GM19397 (cell line): ENCODE data around the gene CCN5.

Experiments
- ATAC-seq: cut with Tn5 transposase; IDR thresholded peaks from one replicate; pipeline ENCODE4 v1.9.1; 2021; ENCODE audit warnings: mild to moderate bottlenecking, moderate library complexity; ENCODE audit not compliant: unreplicated experiment

CCN5 gene

DNA sequence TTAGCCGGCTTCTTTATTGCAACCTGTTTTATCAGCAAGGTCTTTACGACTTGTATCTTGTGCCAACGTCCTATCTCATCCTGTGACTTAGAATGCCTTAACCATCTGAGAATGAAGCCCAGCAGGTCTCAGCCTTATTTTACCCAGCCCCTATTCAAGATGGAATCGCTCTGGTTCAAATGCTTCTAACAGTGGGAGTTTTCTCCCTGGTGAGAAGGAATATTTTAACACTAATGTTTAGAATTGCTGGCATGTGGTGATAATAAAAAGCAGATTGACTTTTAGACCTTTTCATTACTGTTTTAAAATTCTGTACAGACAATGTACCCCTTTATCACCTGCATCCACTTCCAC is 20.6 kb downstream of the CCN5 start:
- no peak for ATAC-seq

DNA sequence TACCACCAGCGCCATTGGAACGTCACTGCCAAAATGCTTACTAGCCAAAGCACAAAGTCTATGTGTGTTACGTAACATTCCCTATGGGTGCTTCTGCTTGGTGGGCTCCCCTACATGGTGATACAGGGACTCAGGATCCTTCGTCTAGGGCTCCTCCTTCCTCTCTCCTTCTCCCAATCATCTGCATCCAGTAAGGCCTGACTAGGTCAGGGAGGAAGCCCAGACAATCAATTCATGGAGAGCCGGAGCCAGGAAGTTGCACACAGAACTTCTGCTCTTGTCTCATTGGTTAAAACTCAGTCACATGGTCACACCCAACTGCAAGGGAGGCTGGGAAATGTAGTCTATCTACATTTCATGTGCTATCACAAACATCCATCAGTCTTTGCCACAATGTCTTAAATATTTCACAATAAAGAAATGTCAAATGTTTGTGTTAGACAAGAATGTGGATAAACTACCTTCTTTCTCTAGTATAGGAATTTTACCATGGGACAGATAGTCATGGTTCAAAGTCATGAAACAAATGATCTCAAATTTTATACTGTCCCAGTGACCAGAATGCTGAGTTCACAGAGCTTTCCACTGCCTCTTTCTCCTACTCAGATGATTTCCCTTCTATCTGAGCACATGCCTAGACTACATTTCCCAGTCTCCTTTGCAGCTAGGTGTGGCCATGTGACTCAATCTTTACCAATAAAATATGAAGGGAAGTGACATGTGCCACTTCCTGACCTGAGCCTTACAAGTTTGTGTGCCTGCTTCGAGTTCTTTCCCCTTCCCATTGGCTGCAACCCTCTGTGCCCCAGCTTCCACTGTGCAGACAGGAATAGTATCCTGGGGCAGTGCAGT is 21.2 kb downstream of the CCN5 start:
- no peak for ATAC-seq

DNA sequence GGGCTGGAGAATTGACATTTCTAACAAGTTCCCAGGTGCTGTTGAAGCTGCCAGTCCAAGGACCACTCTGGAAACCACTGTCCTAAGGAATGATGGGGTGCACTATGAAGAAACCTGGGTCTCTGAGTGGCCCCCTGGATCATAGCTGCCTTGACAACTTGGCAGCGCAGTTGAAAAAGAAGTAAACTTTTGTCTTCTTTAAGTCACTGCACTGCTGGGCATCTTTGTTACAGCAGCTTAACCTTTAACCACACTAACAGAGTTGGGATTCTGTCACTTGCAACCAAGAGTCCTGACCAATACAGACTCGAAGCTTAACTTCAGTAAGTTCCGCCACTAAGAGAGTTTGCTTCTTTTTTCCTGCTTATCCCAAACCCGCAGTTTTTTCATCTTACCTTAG is 21.9 kb downstream of the CCN5 start:
- ATAC-seq, result no peak

DNA sequence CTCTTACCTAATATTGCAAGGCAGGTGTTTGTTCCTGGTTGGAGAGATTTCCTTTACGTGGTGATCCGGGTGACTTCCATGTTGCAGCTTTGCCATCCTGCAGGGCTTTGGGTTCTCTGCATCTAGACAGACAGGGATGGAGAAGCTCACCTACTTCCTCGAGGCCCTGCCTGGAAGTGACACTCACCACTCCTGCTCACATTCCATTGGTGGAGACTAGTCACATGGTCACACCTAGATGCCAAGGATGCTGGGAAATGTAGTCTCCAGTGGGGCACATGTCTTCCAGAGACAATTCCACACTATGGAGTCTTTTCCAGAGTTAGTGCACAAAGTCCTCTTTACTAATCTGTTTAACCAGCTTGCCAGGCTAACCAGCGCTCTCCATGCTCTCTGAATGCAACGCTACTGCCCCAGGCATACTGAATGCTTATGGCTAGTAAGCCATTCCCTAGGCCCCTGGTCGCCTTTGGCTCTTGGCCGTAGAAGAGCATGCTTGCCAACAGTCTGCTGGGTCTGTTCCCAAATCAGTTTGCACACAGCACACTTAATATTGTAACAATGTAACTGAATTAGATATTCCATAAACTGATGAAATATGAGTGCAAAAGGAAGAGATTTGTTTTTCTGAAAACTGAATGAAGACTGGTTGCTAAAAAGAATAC is 23.8 kb downstream of the CCN5 start:
- no peak for ATAC-seq

DNA sequence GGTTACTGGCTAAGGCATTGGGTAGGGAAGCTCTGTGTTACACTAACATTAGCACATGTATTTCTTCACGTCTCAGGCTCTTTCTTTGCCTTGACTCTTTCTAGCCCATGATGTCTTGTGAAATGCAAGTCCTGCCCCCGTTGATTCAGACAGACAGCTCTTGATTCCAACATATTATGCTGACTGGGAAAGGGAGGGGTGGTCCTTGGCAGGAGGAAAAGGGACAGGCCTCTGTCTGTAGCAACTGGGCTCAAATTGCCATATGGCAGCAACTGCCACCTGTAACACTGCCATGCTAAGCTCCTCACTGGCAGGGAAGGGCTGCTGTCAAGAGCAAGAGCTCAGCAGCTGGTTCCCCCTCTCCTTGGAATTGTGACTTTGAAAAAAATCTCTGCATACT is 24.8 kb downstream of the CCN5 start:
- no peak for ATAC-seq

DNA sequence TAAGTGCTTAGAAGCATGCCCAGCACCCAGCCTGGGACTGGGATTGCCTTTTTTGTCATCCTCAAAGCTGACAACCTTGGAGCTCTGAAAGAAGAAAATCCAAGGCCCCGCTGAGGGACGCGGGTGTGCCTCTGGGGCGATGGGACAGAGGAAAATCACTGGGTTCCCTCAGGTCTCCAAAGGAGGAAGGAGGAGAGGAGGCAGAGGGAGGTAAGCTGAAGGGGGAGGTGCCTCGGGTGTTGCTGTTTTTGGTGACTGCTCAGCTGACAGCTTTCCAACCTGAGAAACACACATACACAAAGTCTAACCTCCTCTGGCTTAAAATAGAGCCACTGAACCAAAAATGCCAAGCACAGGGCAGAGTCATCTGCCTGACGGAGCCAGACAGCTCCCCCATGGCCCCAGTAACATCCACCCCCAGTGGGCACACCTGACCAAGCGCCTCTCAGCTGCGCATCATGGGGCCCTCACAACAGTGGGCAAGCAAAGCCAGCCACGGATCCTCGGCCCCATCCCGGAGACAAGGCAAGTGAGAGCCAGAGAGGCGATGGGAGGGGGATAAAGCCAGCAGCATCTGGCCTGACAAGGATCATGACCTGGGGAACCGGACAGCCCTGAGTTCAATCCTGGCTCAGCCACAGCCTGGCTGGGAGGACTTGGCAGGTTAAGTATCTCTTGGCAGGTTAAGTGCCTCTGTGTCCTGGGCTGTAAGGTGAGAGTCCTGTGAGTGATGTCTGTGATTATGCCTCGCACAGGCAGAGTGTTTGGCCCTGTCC is 27.3 kb downstream of the CCN5 start:
- no peak for ATAC-seq

DNA sequence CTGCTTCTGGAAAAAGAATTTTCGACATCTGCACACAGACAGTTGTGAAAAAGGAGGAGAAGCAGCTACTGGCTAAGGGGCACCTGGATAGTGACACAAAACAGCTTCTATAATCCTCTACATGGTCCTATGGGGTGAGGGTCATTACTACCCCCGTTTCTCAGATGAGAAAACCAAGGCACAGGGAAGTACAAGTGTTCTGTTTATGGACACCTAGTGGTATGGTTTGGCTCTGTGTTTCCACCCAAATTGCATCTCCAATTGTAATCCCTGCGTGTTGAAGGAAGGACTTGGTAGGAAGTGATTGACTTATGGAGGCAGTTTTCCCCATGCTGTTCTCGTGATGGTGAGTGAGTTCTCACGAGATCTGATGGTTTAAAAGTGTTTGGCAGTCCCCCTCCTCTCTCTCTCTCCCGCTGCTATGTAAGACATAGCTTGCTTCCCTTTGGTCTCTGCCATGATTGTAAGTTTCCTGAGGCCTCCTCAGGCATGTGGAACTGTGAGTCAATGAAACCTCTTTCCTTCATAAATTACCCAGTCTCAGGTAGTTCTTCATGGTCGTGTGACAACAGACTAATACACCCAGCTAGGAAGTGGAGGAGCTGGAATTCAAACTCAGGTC is 28.0 kb downstream of the CCN5 start:
- no peak for ATAC-seq

DNA sequence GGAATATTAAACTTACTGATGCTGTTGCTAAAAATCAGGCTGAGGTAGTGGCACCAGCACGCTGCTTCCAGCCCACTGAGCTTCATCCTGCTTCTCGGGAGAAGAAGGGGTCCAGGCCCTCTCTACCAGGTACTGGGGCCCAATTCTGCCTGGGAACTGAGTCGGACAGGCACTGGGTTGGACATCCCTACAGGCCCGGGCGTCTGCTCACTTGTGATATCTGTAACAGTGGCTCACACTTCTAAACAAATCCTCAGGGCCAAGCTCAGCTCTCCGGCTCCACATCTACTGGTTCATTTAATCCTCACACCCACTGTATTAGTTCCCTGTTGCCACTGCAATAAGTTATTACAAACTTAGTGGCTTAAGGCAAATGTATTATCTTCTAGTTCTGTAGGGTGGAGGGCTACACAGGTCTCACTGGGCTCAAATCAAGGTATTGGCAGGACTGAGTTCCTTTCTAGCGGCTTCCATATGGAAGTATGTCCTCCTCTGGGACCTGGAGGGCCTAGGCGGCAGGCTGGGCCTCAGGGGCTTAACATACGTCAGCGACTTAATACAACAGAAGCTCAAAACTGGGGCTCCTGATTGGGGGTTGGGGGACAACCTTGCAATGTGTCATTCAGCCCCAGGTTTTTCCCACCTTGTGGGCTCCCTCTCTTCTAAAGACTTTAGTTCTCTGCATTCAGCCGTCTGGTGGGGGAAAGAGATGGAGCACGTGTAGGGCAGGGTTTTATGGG is 28.9 kb downstream of the CCN5 start:
- no peak for ATAC-seq

DNA sequence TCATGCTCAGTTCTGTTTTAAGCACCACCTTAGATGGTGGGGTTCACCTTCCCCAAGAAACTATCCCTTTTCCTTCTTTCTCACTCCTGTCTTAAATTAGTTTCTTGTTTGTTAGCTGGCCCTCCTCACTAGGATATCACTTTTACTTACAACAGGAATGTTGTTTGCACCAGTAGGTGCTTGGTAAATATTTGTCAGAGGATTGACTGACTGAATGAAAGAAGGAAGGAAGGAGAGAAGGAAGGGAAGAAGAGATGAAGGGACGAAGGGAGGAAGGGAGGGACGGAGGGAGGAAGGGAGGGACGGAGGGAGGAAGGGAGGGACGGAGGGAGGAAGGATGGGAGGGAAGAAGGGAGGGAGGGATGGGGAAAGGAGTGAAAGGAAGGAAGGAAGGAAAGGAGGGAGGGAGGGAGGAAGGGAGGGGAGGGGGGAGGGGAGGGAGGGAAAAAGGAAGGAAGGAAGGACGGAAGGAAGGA is 30.0 kb downstream of the CCN5 start:
- ATAC-seq, result no peak

DNA sequence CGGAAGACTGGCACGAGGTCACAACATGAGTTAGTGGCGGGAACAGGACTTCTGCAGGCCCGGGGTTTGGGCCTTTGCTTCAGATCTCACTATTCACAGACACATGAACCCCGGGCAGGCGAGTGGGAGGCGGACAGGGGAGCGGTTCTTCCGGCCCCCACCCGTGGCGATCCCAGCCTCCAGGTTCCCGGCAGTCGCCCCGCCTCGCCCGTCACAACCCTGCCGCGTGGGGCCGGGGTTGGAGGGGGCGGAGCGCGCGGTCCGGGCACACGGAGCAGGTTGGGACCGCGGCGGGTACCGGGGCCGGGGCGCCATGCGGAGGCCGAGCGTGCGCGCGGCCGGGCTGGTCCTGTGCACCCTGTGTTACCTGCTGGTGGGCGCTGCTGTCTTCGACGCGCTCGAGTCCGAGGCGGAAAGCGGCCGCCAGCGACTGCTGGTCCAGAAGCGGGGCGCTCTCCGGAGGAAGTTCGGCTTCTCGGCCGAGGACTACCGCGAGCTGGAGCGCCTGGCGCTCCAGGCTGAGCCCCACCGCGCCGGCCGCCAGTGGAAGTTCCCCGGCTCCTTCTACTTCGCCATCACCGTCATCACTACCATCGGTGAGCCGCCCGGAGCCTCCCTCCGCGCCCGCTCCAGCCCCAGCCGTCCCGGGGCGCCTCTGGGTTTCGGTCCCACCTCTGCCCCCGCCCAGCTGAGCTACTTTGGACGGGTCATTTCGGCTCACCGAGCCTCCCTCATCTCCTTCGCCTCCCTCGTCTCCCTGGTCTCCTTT is 30.6 kb downstream of the CCN5 start, which contains the start of gene KCNK15:
Gene KCNK15 (plus strand): TSS at position 268 of the 769 bp plus-strand sequence. CDS start 46 bp downstream, at position 314.
- no peak for ATAC-seq

DNA sequence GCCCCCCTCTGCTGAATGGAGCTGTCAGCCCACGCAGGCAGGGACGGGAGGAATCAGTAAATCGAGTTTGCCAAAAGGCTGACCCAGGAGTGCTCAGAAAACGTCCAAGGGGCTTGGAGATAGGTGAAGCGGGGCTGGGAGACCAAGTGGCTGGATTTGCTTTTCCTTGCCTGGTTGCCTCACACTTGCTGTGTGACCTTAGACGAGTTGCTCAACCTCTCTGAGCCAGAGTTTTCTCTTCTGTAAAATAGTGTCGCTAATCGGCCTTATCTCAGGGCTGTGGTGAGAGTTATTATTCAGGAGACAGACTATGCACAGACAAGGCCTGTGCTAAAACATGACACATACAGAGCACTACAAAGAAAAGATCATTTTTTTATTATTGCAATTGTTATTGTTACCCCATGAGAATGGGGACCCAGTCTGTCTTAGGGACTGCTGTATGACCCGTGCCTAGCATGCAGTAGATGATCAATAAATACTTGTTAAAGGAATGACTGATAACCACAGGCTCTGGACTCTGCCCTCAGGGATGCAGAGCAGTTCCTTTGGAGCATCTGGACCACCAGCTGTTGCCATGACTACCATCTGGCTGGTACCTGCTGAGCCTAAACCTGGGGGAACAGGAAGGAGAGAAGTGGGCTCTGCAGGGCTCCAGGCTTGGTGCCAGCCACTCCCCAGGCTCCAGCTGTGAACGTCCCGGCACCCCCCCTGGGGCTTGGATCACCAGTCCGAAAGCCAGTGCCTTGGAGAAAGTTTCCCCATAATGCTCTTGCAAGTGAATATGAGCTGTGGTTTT is 31.4 kb downstream of the CCN5 start:
- no peak for ATAC-seq

DNA sequence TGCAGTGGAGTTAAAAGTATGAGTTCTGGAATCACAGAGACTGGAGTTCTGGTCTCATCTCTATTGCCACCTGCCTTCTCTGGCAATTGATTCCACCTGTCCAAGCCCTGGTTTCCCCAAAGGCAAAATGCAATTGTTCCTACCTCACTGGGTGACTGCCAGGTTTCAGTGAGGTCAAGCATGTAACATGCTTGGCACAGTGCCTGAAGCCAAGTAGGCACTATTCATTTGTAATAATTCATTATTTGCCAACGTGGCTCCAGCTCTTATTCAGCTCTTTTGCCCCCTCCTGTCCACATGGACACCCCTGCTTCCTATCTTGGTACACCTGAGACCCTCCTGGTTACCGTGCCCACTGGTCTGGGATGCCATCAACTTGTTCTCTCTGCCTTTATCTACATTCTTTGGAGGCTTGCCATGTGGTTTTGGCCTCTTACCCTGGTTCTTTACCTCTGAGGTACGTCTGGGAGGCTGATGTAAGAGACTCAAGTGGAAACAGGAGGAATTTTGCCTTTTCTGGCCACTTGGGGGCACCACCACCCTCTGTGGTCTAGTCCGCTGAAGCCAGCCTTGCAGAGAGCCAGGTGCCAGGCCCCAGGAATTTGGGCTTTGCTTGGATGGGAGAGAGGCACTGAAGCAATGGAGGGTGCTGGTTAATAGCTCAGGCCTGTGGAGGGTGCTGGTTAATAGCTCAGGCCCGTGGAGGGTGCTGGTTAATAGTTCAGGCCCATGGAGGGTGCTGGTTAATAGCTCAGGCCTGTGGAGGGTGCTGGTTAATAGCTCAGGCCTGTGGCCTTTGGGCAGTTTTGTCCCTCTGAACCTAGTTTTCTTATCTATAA is 32.2 kb downstream of the CCN5 start:
- ATAC-seq, result no peak

DNA sequence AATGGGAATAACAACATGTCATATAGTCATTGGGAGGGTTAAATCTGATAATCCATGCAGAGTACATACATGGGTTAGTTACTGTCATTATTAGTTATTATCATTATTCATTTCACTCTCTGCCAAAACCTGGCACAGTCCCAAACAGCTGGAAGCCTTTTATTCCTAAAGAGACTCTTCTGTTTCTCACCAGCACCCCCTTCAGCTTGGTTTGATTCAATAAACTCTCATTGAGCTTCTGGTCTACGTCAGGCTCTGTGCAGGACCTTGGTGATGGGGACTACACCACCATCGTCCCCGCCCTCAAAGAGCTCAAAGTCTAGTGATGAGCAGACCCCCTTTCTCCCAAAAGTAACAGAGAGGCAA is 32.8 kb downstream of the CCN5 start:
- ATAC-seq, result no peak

DNA sequence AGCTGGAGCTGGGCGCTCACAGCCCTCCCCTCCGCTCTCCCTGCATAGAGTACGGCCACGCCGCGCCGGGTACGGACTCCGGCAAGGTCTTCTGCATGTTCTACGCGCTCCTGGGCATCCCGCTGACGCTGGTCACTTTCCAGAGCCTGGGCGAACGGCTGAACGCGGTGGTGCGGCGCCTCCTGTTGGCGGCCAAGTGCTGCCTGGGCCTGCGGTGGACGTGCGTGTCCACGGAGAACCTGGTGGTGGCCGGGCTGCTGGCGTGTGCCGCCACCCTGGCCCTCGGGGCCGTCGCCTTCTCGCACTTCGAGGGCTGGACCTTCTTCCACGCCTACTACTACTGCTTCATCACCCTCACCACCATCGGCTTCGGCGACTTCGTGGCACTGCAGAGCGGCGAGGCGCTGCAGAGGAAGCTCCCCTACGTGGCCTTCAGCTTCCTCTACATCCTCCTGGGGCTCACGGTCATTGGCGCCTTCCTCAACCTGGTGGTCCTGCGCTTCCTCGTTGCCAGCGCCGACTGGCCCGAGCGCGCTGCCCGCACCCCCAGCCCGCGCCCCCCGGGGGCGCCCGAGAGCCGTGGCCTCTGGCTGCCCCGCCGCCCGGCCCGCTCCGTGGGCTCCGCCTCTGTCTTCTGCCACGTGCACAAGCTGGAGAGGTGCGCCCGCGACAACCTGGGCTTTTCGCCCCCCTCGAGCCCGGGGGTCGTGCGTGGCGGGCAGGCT is 35.1 kb downstream of the CCN5 start:
- no peak for ATAC-seq

DNA sequence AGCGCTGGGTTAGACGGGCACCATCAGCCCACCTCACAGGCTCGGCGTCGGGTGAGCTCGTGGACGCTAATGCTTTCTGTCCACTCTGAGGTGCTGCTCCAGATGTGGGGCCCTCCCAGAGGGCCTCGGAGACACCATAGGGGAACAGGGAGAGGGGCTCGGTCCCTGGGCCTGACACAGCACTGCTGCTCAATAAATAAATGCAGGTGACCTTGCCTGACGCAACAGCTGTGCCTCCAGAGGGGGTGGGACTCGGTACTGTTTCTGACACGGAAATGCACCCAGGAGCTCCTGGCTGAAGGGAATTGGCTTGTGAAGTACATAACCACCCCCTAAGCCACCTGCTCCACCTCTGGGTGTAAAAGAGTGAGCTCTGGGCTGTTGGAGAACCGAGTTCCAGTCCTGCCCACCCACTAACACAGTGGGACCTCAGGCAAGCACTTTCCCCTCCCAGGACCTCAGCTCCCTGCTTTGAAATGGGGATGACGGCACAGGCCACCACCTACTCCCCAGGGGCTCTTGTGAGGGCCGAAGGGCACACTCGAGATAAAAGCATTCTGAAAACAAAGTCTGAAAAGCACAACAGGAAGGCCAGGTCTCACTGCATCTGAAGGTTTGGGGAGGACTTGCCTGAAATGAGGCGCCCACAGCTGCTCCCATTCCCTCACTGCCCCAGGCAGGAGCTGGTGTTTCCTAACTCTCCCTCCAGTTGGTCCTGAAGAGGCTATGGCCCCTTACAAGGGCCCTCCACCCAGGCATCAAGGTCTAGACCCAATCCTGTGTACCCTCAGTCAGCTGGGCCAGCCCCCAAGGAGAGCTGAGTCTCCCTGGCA is 37.1 kb downstream of the CCN5 start:
- ATAC-seq, result no peak

DNA sequence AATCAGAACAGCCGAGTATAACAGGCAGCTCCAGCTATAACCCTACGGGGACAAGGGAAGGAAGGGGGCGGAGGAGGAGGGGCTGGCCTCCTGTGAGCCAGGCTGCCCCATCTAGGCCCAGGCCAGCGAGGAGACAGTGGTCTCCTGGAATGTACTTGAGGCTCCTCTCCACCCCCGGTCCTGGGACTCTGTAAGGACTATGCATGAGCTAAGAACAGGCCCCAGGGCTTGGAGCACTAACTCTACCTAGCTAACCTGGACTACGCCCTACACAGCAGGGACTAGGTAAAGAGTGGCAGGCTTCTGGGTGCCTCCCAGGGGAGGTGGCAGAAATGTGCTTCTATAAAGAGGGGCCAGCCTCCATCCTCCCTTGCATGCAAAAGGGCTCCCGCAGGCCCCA is 39.4 kb downstream of the CCN5 start:
- ATAC-seq, result no peak
